Sigmoid colon (tissue), 7 donors: ENCODE measurements around the gene FAM174C. TPM values are rescaled to one million over a fixed set of nuclear protein-coding genes. Genes with fewer than 3 reads are reported as not detected.
"Not testable (repeated sequence)": the region's sequence is repeated elsewhere in the genome, so short reads cannot be mapped to it uniquely, and the experiment has no call there.

Experiments used
- DNase-seq: peaks from one replicate; pipeline ENCODE4 v3.0.0-alpha.2; 2019
- H3K27ac ChIP-seq, 4 donors: fragments of 200-600 bp; sonication (generic); one replicate each; pipeline ENCODE4 v1.5.1; 2016 to 2019; ENCODE audit warnings: mild to moderate bottlenecking in 1 of 4
- H3K27me3 ChIP-seq, 3 donors: fragments of 200-600 bp; sonication (generic); one replicate each; pipeline ENCODE4 v1.5.1; 2019; ENCODE audit warnings: mild to moderate bottlenecking in 1 of 3
- H3K36me3 ChIP-seq, 4 donors: fragments of 200-600 bp; sonication (generic); one replicate each; pipeline ENCODE4 v1.5.1; 2016 to 2019
- H3K4me1 ChIP-seq, 4 donors: fragments of 200-600 bp; sonication (generic); one replicate each; pipeline ENCODE4 v1.5.1; 2017 to 2019
- H3K4me3 ChIP-seq, 4 donors: fragments of 200-600 bp; sonication (generic); one replicate each; pipeline ENCODE4 v1.5.1; 2017 to 2019; ENCODE audit warnings: mild to moderate bottlenecking in 2 of 4, moderate library complexity in 1 of 4
- H3K9me3 ChIP-seq, 4 donors: fragments of 200-600 bp in 3 of 4; sonication (generic) in 3 of 4; one replicate each; pipeline versions ENCODE4 v1.5.1 to v1.6.1; 2013 to 2019
- EP300 ChIP-seq, 4 donors: sonication (generic); formaldehyde crosslinking; IDR thresholded peaks; one replicate each; pipeline ENCODE4 v1.6.1; 2017; ENCODE audit warnings: antibody characterized with exemption in 4 of 4
- POLR2A ChIP-seq, 2 donors: fragments of 450-650 bp; IDR thresholded peaks; one replicate each; pipeline ENCODE4 v1.6.1; 2016; ENCODE audit warnings: antibody characterized with exemption in 2 of 2, mild to moderate bottlenecking in 2 of 2, moderate library complexity in 2 of 2
- POLR2AphosphoS5 ChIP-seq, 4 donors: sonication (generic); formaldehyde crosslinking; IDR thresholded peaks; one replicate each; pipeline ENCODE4 v1.6.1; 2017; ENCODE audit warnings: antibody characterized with exemption in 4 of 4
- WGBS, 2 donors: extraction: QIAGEN DNeasy Blood & Tissue Kit; methylation state at CpG; one replicate each; pipeline ENCODE4 v1.1.7; 2013; 5-methylcytosine and 5-hydroxymethylcytosine counted together
- intact Hi-C: fragments of 100-400 bp; cut with DNase I; formaldehyde crosslinking; loops from one replicate; pipeline ENCODE4 v1.15.1; 2023
- polyA plus RNA-seq, 3 donors: library from polyadenylated mRNA; stranded (reverse); fragments of 200-250 nt; gene quantifications; one replicate each; pipeline ENCODE4 v1.2.3, GENCODE V29; 2013
- total RNA-seq, 4 donors: library from RNA; depleted of rRNA; stranded (reverse); fragments of >200 nt; gene quantifications; one replicate each; pipeline ENCODE4 v1.1.0, GENCODE V29; 2016
- TF ChIP-seq, protein P1 (sequence below), 4 experiments: fragments of 450-650 bp in 3 of 4; fragments of 200-600 bp in 1 of 4; IDR thresholded peaks; one replicate each; pipeline ENCODE4 v1.5.1; 2016 to 2019; ENCODE audit warnings: antibody characterized with exemption in 4 of 4, mild to moderate bottlenecking in 3 of 4, moderate library complexity in 2 of 4
- donor health status: healthy with polysubstance abuse.
- donor health status: Bipolar disorder and iron deficiency.
- donor health status: healthy.

FAM174C gene
- total and polyA plus RNA-seq, 7 donors: 24.7 to 87.8 (median 37.0) TPM

DNA sequence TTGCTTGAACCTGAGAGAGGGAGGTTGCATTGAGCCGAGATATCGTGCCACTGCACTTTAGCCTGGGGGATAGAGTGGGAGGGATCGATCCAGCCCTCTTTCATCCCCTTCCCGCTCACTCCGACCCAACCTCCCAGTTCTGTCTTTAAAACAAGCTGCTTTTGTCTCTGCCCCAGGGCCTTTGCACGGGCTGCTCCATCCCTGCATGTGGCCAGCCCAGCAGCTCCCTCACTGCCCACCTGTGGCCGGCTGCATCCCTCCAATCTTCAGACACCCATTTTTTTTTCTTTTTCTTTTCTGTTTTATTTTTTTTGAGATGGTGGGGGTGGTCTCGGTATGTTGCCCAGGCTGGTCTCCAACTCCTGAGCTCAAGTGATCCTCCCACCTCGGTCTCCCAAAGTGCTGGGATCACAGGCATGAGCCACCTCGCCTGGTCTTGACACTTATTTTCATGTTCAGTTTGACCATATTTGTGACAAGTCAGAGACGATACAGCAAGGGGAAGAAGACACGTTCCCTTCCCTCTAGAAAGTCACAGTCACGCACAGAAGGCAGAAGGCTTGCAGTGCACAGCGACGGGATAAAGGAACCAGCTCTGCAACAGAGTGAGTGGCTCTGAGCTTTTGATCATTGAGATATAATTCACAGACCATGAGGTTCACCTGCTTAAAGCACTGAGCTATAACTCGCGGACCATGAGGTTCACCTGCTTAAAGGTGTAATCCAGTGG is 42.1 kb downstream of the FAM174C start:
- H3K9me3 ChIP-seq: no peaks in the 10 kb centered on the region
- no peaks in the 10 kb centered on the region for H3K36me3 ChIP-seq
- H3K4me1 ChIP-seq: peaks cover 0 to 12% (median 11%) of the 10 kb centered on the region in 4 donors
- DNase-seq: no peak
- intact Hi-C loops: loop anchor here (5.0 kb wide), 1 partner anchor 85 kb away; the partner anchor contains the start of gene GAMT
- H3K4me3 ChIP-seq: no peak overlapping the region
- H3K27ac ChIP-seq: no peak overlapping the region
- TF ChIP-seq POLR2AphosphoS5 (IDR thresholded peaks at IDR 0.05): no peak
- TF ChIP-seq, protein P1, sequence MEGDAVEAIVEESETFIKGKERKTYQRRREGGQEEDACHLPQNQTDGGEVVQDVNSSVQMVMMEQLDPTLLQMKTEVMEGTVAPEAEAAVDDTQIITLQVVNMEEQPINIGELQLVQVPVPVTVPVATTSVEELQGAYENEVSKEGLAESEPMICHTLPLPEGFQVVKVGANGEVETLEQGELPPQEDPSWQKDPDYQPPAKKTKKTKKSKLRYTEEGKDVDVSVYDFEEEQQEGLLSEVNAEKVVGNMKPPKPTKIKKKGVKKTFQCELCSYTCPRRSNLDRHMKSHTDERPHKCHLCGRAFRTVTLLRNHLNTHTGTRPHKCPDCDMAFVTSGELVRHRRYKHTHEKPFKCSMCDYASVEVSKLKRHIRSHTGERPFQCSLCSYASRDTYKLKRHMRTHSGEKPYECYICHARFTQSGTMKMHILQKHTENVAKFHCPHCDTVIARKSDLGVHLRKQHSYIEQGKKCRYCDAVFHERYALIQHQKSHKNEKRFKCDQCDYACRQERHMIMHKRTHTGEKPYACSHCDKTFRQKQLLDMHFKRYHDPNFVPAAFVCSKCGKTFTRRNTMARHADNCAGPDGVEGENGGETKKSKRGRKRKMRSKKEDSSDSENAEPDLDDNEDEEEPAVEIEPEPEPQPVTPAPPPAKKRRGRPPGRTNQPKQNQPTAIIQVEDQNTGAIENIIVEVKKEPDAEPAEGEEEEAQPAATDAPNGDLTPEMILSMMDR (IDR thresholded peaks at IDR 0.05): no peak
- no peak for TF ChIP-seq EP300 (IDR thresholded peaks at IDR 0.05)
- TF ChIP-seq POLR2A (IDR thresholded peaks at IDR 0.05): no peak
- H3K27me3 ChIP-seq: peaks cover 4 to 53% (median 44%) of the 10 kb centered on the region in 3 donors
- 61 to 73% methylated on average over 17 of the region's 17 CpGs for WGBS, 2 donors

DNA sequence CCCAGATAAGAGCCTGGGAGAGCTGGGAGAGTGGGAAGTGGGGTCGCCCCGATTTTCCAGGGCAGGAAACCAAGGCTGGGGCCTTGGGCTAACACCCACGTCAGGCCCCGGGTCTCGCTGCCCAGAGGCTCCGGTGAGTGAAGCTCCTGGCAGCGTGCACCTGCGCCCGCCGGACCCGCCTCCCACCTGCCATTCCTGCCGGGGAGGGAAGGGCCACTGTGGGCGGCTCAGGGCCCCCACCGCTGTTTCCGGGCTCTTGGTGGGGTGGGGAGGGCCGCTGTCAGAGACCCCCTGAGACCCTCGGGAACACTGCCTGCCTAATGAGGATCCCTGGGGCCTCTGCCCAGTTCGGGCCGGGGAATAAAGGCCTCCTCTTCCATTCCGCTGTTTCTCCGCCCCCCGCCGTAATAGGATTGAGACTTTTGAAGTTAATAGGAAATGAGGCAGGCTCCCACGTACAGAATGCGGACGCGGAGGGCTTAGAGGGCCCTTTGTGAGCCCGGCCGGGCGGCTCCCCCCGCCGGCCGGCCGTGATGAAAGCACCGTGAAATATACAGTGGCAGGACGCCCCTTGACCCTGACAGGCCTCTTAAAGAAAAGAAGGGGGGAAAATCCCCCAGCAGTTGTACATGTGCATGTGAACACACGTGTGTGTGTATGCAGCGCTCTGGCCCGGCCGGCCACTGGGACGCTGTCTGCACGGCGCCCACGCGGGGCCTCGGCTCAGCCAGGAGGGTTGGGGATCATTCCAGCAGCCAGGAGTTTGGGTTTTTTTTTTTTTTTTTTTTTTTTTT is 43.5 kb downstream of the FAM174C start:
- no peak overlapping the region for H3K27ac ChIP-seq
- no peaks in the 10 kb centered on the region for H3K9me3 ChIP-seq
- no peak overlapping the region for H3K4me3 ChIP-seq
- no peak for DNase-seq
- no peaks in the 10 kb centered on the region for H3K36me3 ChIP-seq
- WGBS, 2 donors: 42 to 49% methylated on average over 46 of the region's 46 CpGs
- TF ChIP-seq POLR2AphosphoS5 (IDR thresholded peaks at IDR 0.05) (no peak), EP300 (IDR thresholded peaks at IDR 0.05) (no peak)
- TF ChIP-seq, protein P1 (IDR thresholded peaks at IDR 0.05): no peak
- peaks cover 4 to 49% (median 38%) of the 10 kb centered on the region in 3 donors for H3K27me3 ChIP-seq
- intact Hi-C loops: loop anchor here (5.0 kb wide), 1 partner anchor 83 kb away; the partner anchor contains the start of gene GAMT
- H3K4me1 ChIP-seq: peaks cover 0 to 12% (median 11%) of the 10 kb centered on the region in 4 donors

DNA sequence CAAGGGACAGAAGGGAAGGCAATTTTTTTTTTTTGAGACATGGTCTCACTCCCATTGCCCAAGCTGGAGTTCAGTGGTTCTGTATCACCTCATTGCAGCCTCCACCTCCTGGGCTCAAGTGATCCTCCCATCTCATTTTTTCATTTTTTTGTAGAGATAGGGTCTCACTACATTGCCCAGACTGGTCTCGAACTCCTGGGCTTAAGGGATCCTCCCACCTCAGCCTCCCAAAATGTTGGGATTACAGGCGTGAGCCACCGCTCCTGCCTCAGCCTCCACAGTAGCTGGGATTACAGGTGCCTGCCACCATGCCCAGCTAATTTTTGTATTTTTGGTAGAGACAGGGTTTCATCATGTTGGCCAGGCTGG is 44.9 kb downstream of the FAM174C start:
- not testable (repeated sequence) for H3K4me3 ChIP-seq

DNA sequence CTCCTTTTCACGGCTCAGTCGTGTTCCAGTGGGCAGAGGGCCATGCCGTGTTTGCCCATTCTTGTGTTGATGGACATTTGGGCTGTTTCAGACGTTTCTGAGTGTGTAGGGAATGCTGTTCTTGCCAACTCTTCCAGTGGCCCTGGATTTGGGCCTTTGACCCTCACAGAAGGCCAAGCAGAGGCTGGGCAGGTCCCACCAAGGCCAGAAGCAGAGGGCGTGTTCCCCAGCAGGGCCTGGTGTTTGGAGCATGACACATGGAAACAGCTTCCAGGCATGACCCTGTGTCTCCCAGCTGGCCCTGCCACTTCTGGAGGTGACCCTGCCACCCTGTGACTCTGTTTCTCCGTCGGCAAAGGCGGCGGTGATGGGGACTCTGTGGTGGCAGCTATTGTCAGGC is 46.2 kb downstream of the FAM174C start:
- no peak for DNase-seq
- Histone ChIP-seq H3K36me3 (no peaks in the 10 kb centered on the region), H3K27me3 (peaks cover 0 to 36% (median 33%) of the 10 kb centered on the region in 3 donors), H3K9me3 (no peaks in the 10 kb centered on the region), H3K4me3 (no peak overlapping the region), H3K4me1 (peaks cover 0 to 14% (median 11%) of the 10 kb centered on the region in 4 donors), H3K27ac (no peak overlapping the region)
- intact Hi-C loops: no loop called here
- 81 to 88% methylated on average over 9 of the region's 9 CpGs for WGBS, 2 donors
- no peak for TF ChIP-seq POLR2A (IDR thresholded peaks at IDR 0.05)

More for the DNA sequence above, 44.9 kb downstream of the FAM174C start:
- H3K9me3 ChIP-seq, DNase-seq, H3K36me3 ChIP-seq, H3K27ac ChIP-seq, intact Hi-C loops: not testable (repeated sequence)
- WGBS, 2 donors: 85 to 93% methylated on average over 3 of the region's 3 CpGs
- H3K4me1 ChIP-seq: peaks cover 0 to 21% (median 18%) of the 10 kb centered on the region in 4 donors
- peaks cover 4 to 48% (median 45%) of the 10 kb centered on the region in 3 donors for H3K27me3 ChIP-seq

GRCh38 chr19:1322198-1322981 is 47.1 kb downstream of the FAM174C start:
- no peaks in the 10 kb centered on the region for H3K9me3 ChIP-seq
- H3K36me3 ChIP-seq: no peaks in the 10 kb centered on the region
- DNase-seq: no peak
- TF ChIP-seq EP300 (IDR thresholded peaks at IDR 0.05) (no peak), POLR2A (IDR thresholded peaks at IDR 0.05) (no peak), POLR2AphosphoS5 (IDR thresholded peaks at IDR 0.05) (no peak)
- TF ChIP-seq, protein P1 (IDR thresholded peaks at IDR 0.05): no peak
- WGBS, 2 donors: 88 to 90% methylated on average over 16 of the region's 16 CpGs
- no peak overlapping the region for H3K4me3 ChIP-seq
- H3K4me1 ChIP-seq: peaks cover 0 to 14% (median 11%) of the 10 kb centered on the region in 4 donors
- peaks cover 0 to 28% (median 26%) of the 10 kb centered on the region in 3 donors for H3K27me3 ChIP-seq
- H3K27ac ChIP-seq: no peak overlapping the region
- intact Hi-C loops: no loop called here
